Stimulated activated CD4-positive, alpha-beta T cell treated with anti-CD3 and anti-CD28 coated beads, Interleukin-1b, Interleukin-23, amount 100 ng/mL, for 4 hours (primary cell): ENCODE results near the gene FADS6.

Source experiments
- DNase-seq, 2 donors: peaks; one replicate each; pipeline ENCODE4 v3.0.0-alpha.2; 2020; ENCODE audit warnings: low read depth in 2 of 2

FADS6 gene

GRCh38 chr17:74852237-74853047 lies 41.0 kb downstream of the FADS6 start:
- peak; percentile 45 to 65 for DNase-seq

- DNase-seq = no peak
Observed at GRCh38 chr17:74851612-74852236, 41.7 kb downstream of the FADS6 start.

GRCh38 chr17:74850914-74851313 lies 42.5 kb downstream of the FADS6 start:
- DNase-seq = no peak

GRCh38 chr17:74850310-74850709 lies 43.1 kb downstream of the FADS6 start:
- no peak for DNase-seq

- no peak for DNase-seq
Observed at GRCh38 chr17:74848656-74849399, 44.6 kb downstream of the FADS6 start.

GRCh38 chr17:74846621-74847020 lies 46.8 kb downstream of the FADS6 start:
- no peak for DNase-seq

GRCh38 chr17:74843352-74843627 lies 50.1 kb downstream of the FADS6 start:
- no peak for DNase-seq

GRCh38 chr17:74842599-74843351 lies 50.7 kb downstream of the FADS6 start:
- DNase-seq = no peak

GRCh38 chr17:74842146-74842598 lies 51.3 kb downstream of the FADS6 start:
- no peak for DNase-seq

GRCh38 chr17:74840989-74841666 lies 52.3 kb downstream of the FADS6 start:
- no peak for DNase-seq

- DNase-seq = no peak
Observed at GRCh38 chr17:74839990-74840852, 53.2 kb downstream of the FADS6 start.

GRCh38 chr17:74838274-74838673 lies 55.2 kb downstream of the FADS6 start:
- no peak for DNase-seq

- DNase-seq = no peak
Observed at GRCh38 chr17:74836691-74837467, 56.6 kb downstream of the FADS6 start.

- DNase-seq = no peak
Observed at GRCh38 chr17:74836191-74836590, 57.2 kb downstream of the FADS6 start.

- DNase-seq = no peak
Observed at GRCh38 chr17:74833501-74834377, 59.7 kb downstream of the FADS6 start.

- DNase-seq = no peak
Observed at GRCh38 chr17:74832421-74832820, 61.0 kb downstream of the FADS6 start.

- DNase-seq = no peak
Observed at GRCh38 chr17:74831444-74832146, 61.8 kb downstream of the FADS6 start.

GRCh38 chr17:74830861-74831260 lies 62.6 kb downstream of the FADS6 start:
- no peak for DNase-seq
